HCT116 (cell line): ENCODE measurements around the gene GLB1L. TPM values are rescaled to one million over a fixed set of nuclear protein-coding genes. Genes with fewer than 3 reads are reported as not detected.

Experiments used
- ATAC-seq: fragments of 200-7000 bp; cut with Tn5 transposase; 2 replicates; pipeline ENCODE4 v1.9.1; 2020; ENCODE audit warnings: mild to moderate bottlenecking, moderate library complexity
- BruUV-seq: library from RNA; stranded (reverse); fragments of 400-500 nt; replicated peaks from 2 replicates; lab custom pipeline; 2021; lab: Mats Ljungman, UMichigan
- CTCF ChIA-PET: fragments of 300-600 bp; sonication (Branson Sonifier 250); formaldehyde crosslinking; loops from one replicate; lab custom pipeline; 2021; ENCODE audit warnings: antibody characterized with exemption; lab: Charles Lee
- POLR2A ChIA-PET: fragments of 300-600, 350-600 bp; sonication (Branson Sonifier 250); formaldehyde crosslinking; loops from one replicate; lab custom pipeline; 2021; ENCODE audit warnings: antibody characterized with exemption; lab: Charles Lee
- RAD21 ChIA-PET, 2 experiments: fragments of 300-600 bp; sonication (Branson Sonifier 250); formaldehyde crosslinking; loops; one replicate each; lab custom pipeline; 2023; ENCODE audit warnings: low total read pairs in 2 of 2; ENCODE audit not compliant: uncharacterized antibody in 2 of 2, unreplicated experiment in 2 of 2, low non-redundant PET in 1 of 2; lab: Charles Lee
- DNase-seq: peaks from one replicate; pipeline ENCODE4 v3.0.0-alpha.2; 2010; ENCODE audit warnings: low read depth, low spot score
- H2AFZ ChIP-seq: fragments of 200-600 bp; shearing (Covaris generic), sonication (generic); 2 replicates; pipeline ENCODE4 v1.6.1; 2017; ENCODE audit warnings: low read depth, mixed run types, mixed read lengths, antibody characterized with exemption, low read length; ENCODE audit not compliant: poor library complexity, severe bottlenecking
- H3K27ac ChIP-seq: 2 replicates; pipeline ENCODE4 v1.5.1; 2012; ENCODE audit warnings: low read depth, low read length
- H3K27me3 ChIP-seq: fragments of 200-600 bp; sonication (generic); 2 replicates; pipeline ENCODE4 v1.6.1; 2016; ENCODE audit warnings: mixed run types, low read length, mixed read lengths; ENCODE audit not compliant: insufficient read depth
- H3K36me3 ChIP-seq, 2 experiments: fragments of 200-500 bp in 1 of 2; fragments of 200-600 bp in 1 of 2; sonication (Bioruptor generic) in 1 of 2; sonication (generic) in 1 of 2; 2 replicates each; pipeline versions ENCODE4 v1.5.1 to v1.6.1; 2014 to 2016; ENCODE audit warnings: low read length in 2 of 2, inconsistent platforms in 1 of 2, mixed read lengths in 1 of 2, mixed run types in 1 of 2; ENCODE audit not compliant: insufficient read depth in 2 of 2, control insufficient read depth in 1 of 2
- H3K4me1 ChIP-seq, 2 experiments: fragments of 200-600 bp in 1 of 2; sonication (generic) in 1 of 2; 2 replicates each; pipeline versions ENCODE4 v1.5.1 to v1.6.1; 2012 to 2017; ENCODE audit warnings: low read length in 2 of 2, inconsistent platforms in 1 of 2, mild to moderate bottlenecking in 1 of 2, mixed read lengths in 1 of 2, mixed run types in 1 of 2, moderate library complexity in 1 of 2; ENCODE audit not compliant: insufficient read depth in 2 of 2, control insufficient read depth in 1 of 2
- H3K4me2 ChIP-seq: fragments of 200-600 bp; sonication (generic); 2 replicates; pipeline ENCODE4 v1.6.1; 2017; ENCODE audit warnings: mixed run types, low read length, mixed read lengths
- H3K4me3 ChIP-seq, 2 experiments: fragments of 200-600 bp in 1 of 2; sonication (generic) in 1 of 2; replicated peaks in 1 of 2; 2 replicates each; pipeline ENCODE4 v1.5.1; 2011 to 2016; ENCODE audit warnings: low read length in 2 of 2, control low read depth in 1 of 2, low read depth in 1 of 2, mild to moderate bottlenecking in 1 of 2, mixed read lengths in 1 of 2, mixed run types in 1 of 2
- H3K79me2 ChIP-seq: fragments of 200-600 bp; sonication (generic); 2 replicates; pipeline ENCODE4 v1.6.1; 2017; ENCODE audit warnings: mild to moderate bottlenecking, mixed run types, low read length, moderate library complexity, mixed read lengths; ENCODE audit not compliant: insufficient read depth
- H3K9ac ChIP-seq: fragments of 200-600 bp; sonication (generic); 2 replicates; pipeline ENCODE4 v1.6.1; 2016; ENCODE audit warnings: low read length, mixed read lengths
- H3K9me2 ChIP-seq: fragments of 200-600 bp; sonication (generic), shearing (Covaris generic); 2 replicates; pipeline ENCODE4 v1.6.1; 2017; ENCODE audit warnings: mixed run types, mild to moderate bottlenecking, moderate library complexity; ENCODE audit not compliant: insufficient read depth
- H3K9me3 ChIP-seq, 2 experiments: fragments of 200-500 bp in 1 of 2; fragments of 200-600 bp in 1 of 2; sonication (Bioruptor generic) in 1 of 2; sonication (generic) in 1 of 2; 2 replicates each; pipeline ENCODE4 v1.6.1; 2014 to 2017; ENCODE audit warnings: low read length in 2 of 2, mixed read lengths in 2 of 2, inconsistent platforms in 1 of 2, low read depth in 1 of 2, mild to moderate bottlenecking in 1 of 2, mixed run types in 1 of 2, moderate library complexity in 1 of 2; ENCODE audit not compliant: control insufficient read depth in 1 of 2, insufficient read depth in 1 of 2
- H4K20me1 ChIP-seq: fragments of 200-600 bp; sonication (generic), shearing (Covaris generic); 2 replicates; pipeline ENCODE4 v1.6.1; 2017; ENCODE audit warnings: mixed run types, mild to moderate bottlenecking, moderate library complexity; ENCODE audit not compliant: insufficient read depth
- CBX3 ChIP-seq: IDR thresholded peaks from 2 replicates; pipeline ENCODE4 v1.6.1; 2012; ENCODE audit warnings: low read depth
- EZH2phosphoT487 ChIP-seq: fragments of 200-600 bp; IDR thresholded peaks from 2 replicates; pipeline ENCODE4 v1.6.1; 2018; ENCODE audit warnings: antibody characterized with exemption, borderline replicate concordance
- JUND ChIP-seq: IDR thresholded peaks from 2 replicates; pipeline ENCODE4 v1.6.1; 2012
- REST ChIP-seq: IDR thresholded peaks from 2 replicates; pipeline ENCODE4 v1.6.1; 2012; ENCODE audit warnings: low read depth
- SRF ChIP-seq: IDR thresholded peaks from 2 replicates; pipeline ENCODE4 v1.6.1; 2012; ENCODE audit warnings: low read depth
- ZFX ChIP-seq: fragments of 450-650 bp; IDR thresholded peaks from 2 replicates; pipeline ENCODE4 v1.6.1; 2017
- intact Hi-C: fragments of 100-400 bp; cut with micrococcal nuclease; formaldehyde crosslinking; loops from 2 replicates; pipeline ENCODE4 v1.10.0; 2022
- total RNA-seq: library from RNA; stranded (reverse); gene quantifications from one replicate; pipeline ENCODE4 v1.2.1, GENCODE V29; 2021; ENCODE audit not compliant: unreplicated experiment
- TF ChIP-seq, protein P1 (sequence below), 3 experiments: fragments of 200-600 bp in 1 of 3; sonication (generic) in 1 of 3; IDR thresholded peaks in 2 of 3; conservative IDR thresholded peaks in 1 of 3; 2 replicates each; pipeline ENCODE4 v1.5.1; 2012 to 2017; ENCODE audit warnings: low read depth in 2 of 3, low read length in 2 of 3, antibody characterized with exemption in 1 of 3, borderline replicate concordance in 1 of 3, control low read depth in 1 of 3, mild to moderate bottlenecking in 1 of 3, mixed read lengths in 1 of 3, mixed run types in 1 of 3, moderate library complexity in 1 of 3; ENCODE audit not compliant: insufficient read depth in 1 of 3
- TF ChIP-seq, protein P2 (sequence below): IDR thresholded peaks from 2 replicates; pipeline ENCODE4 v1.6.1; 2012

The GLB1L gene
- total RNA-seq, 1 experiment from 2014 or later = 6.6 TPM

- DNase-seq (no peak), ATAC-seq (no peak)
- H3K36me3 ChIP-seq = no peaks in the 10 kb centered on the region
- no peaks in the 10 kb centered on the region for H3K9me2 ChIP-seq
- no TSS peak for BruUV-seq
- ChIA-PET POLR2A (no interaction called here), RAD21 (no interaction called here), CTCF (interaction anchor here (1.4 kb wide), 1 partner anchor 29 kb away, joined by 4 read pairs; no protein-coding TSS in a partner anchor)
- intact Hi-C loops = no loop called here
- TF ChIP-seq ZFX (no peak), CBX3 (no peak), REST (no peak), SRF (no peak), JUND (no peak), EZH2phosphoT487 (no peak)
- TF ChIP-seq, protein P1, sequence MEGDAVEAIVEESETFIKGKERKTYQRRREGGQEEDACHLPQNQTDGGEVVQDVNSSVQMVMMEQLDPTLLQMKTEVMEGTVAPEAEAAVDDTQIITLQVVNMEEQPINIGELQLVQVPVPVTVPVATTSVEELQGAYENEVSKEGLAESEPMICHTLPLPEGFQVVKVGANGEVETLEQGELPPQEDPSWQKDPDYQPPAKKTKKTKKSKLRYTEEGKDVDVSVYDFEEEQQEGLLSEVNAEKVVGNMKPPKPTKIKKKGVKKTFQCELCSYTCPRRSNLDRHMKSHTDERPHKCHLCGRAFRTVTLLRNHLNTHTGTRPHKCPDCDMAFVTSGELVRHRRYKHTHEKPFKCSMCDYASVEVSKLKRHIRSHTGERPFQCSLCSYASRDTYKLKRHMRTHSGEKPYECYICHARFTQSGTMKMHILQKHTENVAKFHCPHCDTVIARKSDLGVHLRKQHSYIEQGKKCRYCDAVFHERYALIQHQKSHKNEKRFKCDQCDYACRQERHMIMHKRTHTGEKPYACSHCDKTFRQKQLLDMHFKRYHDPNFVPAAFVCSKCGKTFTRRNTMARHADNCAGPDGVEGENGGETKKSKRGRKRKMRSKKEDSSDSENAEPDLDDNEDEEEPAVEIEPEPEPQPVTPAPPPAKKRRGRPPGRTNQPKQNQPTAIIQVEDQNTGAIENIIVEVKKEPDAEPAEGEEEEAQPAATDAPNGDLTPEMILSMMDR (IDR thresholded peaks at IDR 0.05 in 2 of 3, conservative IDR thresholded peaks at IDR 0.05 in 1 of 3; ENCODE audit: borderline replicate concordance in 1 of 3, insufficient read depth in 1 of 3, low read depth in 2 of 3, low read length in 2 of 3) = no peak
- TF ChIP-seq, protein P2, sequence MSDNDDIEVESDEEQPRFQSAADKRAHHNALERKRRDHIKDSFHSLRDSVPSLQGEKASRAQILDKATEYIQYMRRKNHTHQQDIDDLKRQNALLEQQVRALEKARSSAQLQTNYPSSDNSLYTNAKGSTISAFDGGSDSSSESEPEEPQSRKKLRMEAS = no peak
- H3K27me3 ChIP-seq = peaks cover 1% of the 10 kb centered on the region; the same call in 1 of the 2 replicates
- no peaks in the 10 kb centered on the region for H3K79me2 ChIP-seq
- H3K27ac ChIP-seq = no peak overlapping the region
- no peaks in the 10 kb centered on the region for H3K9me3 ChIP-seq
- H3K4me2 ChIP-seq = no peak overlapping the region
- H3K4me3 ChIP-seq = no peak overlapping the region
- no peak overlapping the region for H2AFZ ChIP-seq
- H4K20me1 ChIP-seq = no peaks in the 10 kb centered on the region
- H3K4me1 ChIP-seq = no peaks in the 10 kb centered on the region; a peak in 1 of 4 replicates
- H3K9ac ChIP-seq = no peak overlapping the region
These were observed 21.0 kb upstream of the GLB1L start for GRCh38 chr2:219266232-219266631.
